IMR-90 (cell line): ENCODE measurements around the gene FCSK. TPM values are rescaled to one million over a fixed set of nuclear protein-coding genes. Genes with fewer than 3 reads are reported as not detected.

Experiments used
- ATAC-seq: fragments of 200-7000 bp; cut with Tn5 transposase; 2 replicates; pipeline ENCODE4 v1.9.1; 2020; ENCODE audit warnings: low read depth, mild to moderate bottlenecking, moderate library complexity
- BruUV-seq: library from RNA; stranded (reverse); fragments of 400-500 nt; replicated peaks from 2 replicates; lab custom pipeline; 2021; lab: Mats Ljungman, UMichigan
- CTCF ChIA-PET: fragments of 300-600 bp; formaldehyde crosslinking; extraction: SDS; loops from one replicate; lab custom pipeline; 2021; ENCODE audit warnings: antibody characterized with exemption; lab: Yijun Ruan, JAX
- POLR2A ChIA-PET: fragments of 300-600 bp; sonication (Branson Sonifier 250); formaldehyde crosslinking; loops from one replicate; lab custom pipeline; 2022; ENCODE audit warnings: antibody characterized with exemption; ENCODE audit not compliant: unreplicated experiment; lab: Charles Lee
- DNase-seq: peaks from one replicate; pipeline ENCODE4 v3.0.0; 2013
- H2AFZ ChIP-seq: replicated peaks from 2 replicates; pipeline ENCODE3; 2013; ENCODE audit warnings: low read length, mild to moderate bottlenecking; ENCODE audit not compliant: poor library complexity
- H2AK5ac ChIP-seq: 2 replicates; pipeline ENCODE4 v1.6.1; 2013; ENCODE audit warnings: low read depth, low read length, inconsistent platforms
- H2AK9ac ChIP-seq: replicated peaks from 2 replicates; pipeline ENCODE3; 2013; ENCODE audit warnings: mild to moderate bottlenecking, low read depth, low read length, moderate library complexity; ENCODE audit not compliant: poor library complexity
- H2BK120ac ChIP-seq: 2 replicates; pipeline ENCODE4 v1.6.1; 2013; ENCODE audit warnings: low read depth, low read length, inconsistent platforms
- H2BK15ac ChIP-seq: 3 replicates; pipeline ENCODE4 v1.6.1; 2013; ENCODE audit warnings: low read depth, low read length, inconsistent platforms
- H2BK20ac ChIP-seq: 2 replicates; pipeline ENCODE4 v1.6.1; 2013; ENCODE audit warnings: low read depth, mild to moderate bottlenecking, inconsistent platforms, low read length, moderate library complexity
- H2BK5ac ChIP-seq: 2 replicates; pipeline ENCODE4 v1.6.1; 2013; ENCODE audit warnings: mild to moderate bottlenecking, low read depth, low read length, inconsistent platforms; ENCODE audit not compliant: poor library complexity, severe bottlenecking
- H3K14ac ChIP-seq: replicated peaks from 2 replicates; pipeline ENCODE4 v1.6.1; 2013; ENCODE audit warnings: low read depth, low read length, inconsistent platforms
- H3K18ac ChIP-seq: 2 replicates; pipeline ENCODE4 v1.6.1; 2013; ENCODE audit warnings: low read depth, low read length, control low read depth
- H3K23ac ChIP-seq: 2 replicates; pipeline ENCODE4 v1.6.1; 2013; ENCODE audit warnings: low read depth, low read length, inconsistent platforms
- H3K27ac ChIP-seq: 2 replicates; pipeline ENCODE4 v1.5.1; 2013; ENCODE audit warnings: mild to moderate bottlenecking, control low read depth, low read length; ENCODE audit not compliant: insufficient read depth
- H3K27me3 ChIP-seq: 2 replicates; pipeline ENCODE4 v1.6.1; 2013; ENCODE audit warnings: low read length; ENCODE audit not compliant: control insufficient read depth, insufficient read depth
- H3K36me3 ChIP-seq: 2 replicates; pipeline ENCODE4 v1.6.1; 2013; ENCODE audit warnings: low read length, mixed read lengths; ENCODE audit not compliant: control insufficient read depth, insufficient read depth
- H3K4ac ChIP-seq: 2 replicates; pipeline ENCODE4 v1.6.1; 2013; ENCODE audit warnings: low read depth, low read length, inconsistent platforms
- H3K4me1 ChIP-seq: 2 replicates; pipeline ENCODE4 v1.6.1; 2013; ENCODE audit warnings: low read length, mixed read lengths; ENCODE audit not compliant: control insufficient read depth, insufficient read depth
- H3K4me2 ChIP-seq: 2 replicates; pipeline ENCODE4 v1.6.1; 2013; ENCODE audit warnings: low read depth, mild to moderate bottlenecking, control low read depth, low read length, moderate library complexity
- H3K4me3 ChIP-seq: 2 replicates; pipeline ENCODE4 v1.5.1; 2013; ENCODE audit warnings: low read depth, mild to moderate bottlenecking, control low read depth, low read length, moderate library complexity; ENCODE audit not compliant: insufficient read depth
- H3K56ac ChIP-seq: 2 replicates; pipeline ENCODE4 v1.6.1; 2013; ENCODE audit warnings: low read length, inconsistent platforms; ENCODE audit not compliant: insufficient read depth; ENCODE audit errors: extremely low read depth
- H3K79me1 ChIP-seq, 2 experiments: 2 replicates each; pipeline ENCODE4 v1.6.1; 2013; ENCODE audit warnings: low read length in 2 of 2, inconsistent platforms in 1 of 2, low read depth in 1 of 2
- H3K9ac ChIP-seq: 2 replicates; pipeline ENCODE4 v1.6.1; 2013; ENCODE audit warnings: low read depth, low read length, control low read depth
- H3K9me1 ChIP-seq: 2 replicates; pipeline ENCODE4 v1.6.1; 2013; ENCODE audit warnings: low read length, inconsistent platforms; ENCODE audit not compliant: insufficient read depth
- H3K9me3 ChIP-seq: 2 replicates; pipeline ENCODE4 v1.6.1; 2013; ENCODE audit warnings: low read length; ENCODE audit not compliant: control insufficient read depth, insufficient read depth
- H4K20me1 ChIP-seq: 2 replicates; pipeline ENCODE4 v1.6.1; 2013; ENCODE audit warnings: low read length, inconsistent platforms; ENCODE audit not compliant: insufficient read depth
- H4K5ac ChIP-seq: 2 replicates; pipeline ENCODE4 v1.6.1; 2013; ENCODE audit warnings: mild to moderate bottlenecking, low read depth, low read length, control low read depth
- H4K8ac ChIP-seq, 2 experiments: 2 replicates each; pipeline ENCODE4 v1.6.1; 2013; ENCODE audit warnings: low read depth in 2 of 2, low read length in 2 of 2, control low read depth in 1 of 2, inconsistent platforms in 1 of 2
- H4K91ac ChIP-seq: 2 replicates; pipeline ENCODE4 v1.6.1; 2013; ENCODE audit warnings: low read depth, low read length, inconsistent platforms; ENCODE audit not compliant: insufficient read depth
- BHLHE40 ChIP-seq: fragments of 150-350 bp; IDR thresholded peaks from 2 replicates; pipeline ENCODE4 v1.6.1; 2016; ENCODE audit warnings: mild to moderate bottlenecking, low read depth, low read length
- CEBPB ChIP-seq: IDR thresholded peaks from 2 replicates; pipeline ENCODE4 v1.6.1; 2012; ENCODE audit warnings: low read depth, low read length, improper control_type of control experiment
- CHD1 ChIP-seq: IDR thresholded peaks from 2 replicates; pipeline ENCODE4 v1.6.1; 2012; ENCODE audit warnings: low read depth, low read length, improper control_type of control experiment
- CTCF ChIP-seq: conservative IDR thresholded peaks from 2 replicates; pipeline ENCODE4 v1.5.1; 2012; ENCODE audit warnings: mild to moderate bottlenecking, low read depth, low read length, improper control_type of control experiment
- ELK1 ChIP-seq: fragments of 150-350 bp; IDR thresholded peaks from 2 replicates; pipeline ENCODE4 v1.6.1; 2016; ENCODE audit warnings: low read depth, mild to moderate bottlenecking, low read length, moderate library complexity, borderline replicate concordance
- MAFK ChIP-seq: IDR thresholded peaks from 2 replicates; pipeline ENCODE4 v1.6.1; 2012; ENCODE audit warnings: low read depth, low read length, improper control_type of control experiment
- MAZ ChIP-seq: IDR thresholded peaks from 2 replicates; pipeline ENCODE4 v1.6.1; 2012; ENCODE audit warnings: low read depth, mild to moderate bottlenecking, low read length, improper control_type of control experiment, moderate library complexity, borderline replicate concordance
- MXI1 ChIP-seq: IDR thresholded peaks from 2 replicates; pipeline ENCODE4 v1.6.1; 2012; ENCODE audit warnings: low read depth, mild to moderate bottlenecking, low read length, moderate library complexity, borderline replicate concordance
- NFE2L2 ChIP-seq: fragments of 150-350 bp; IDR thresholded peaks from 2 replicates; pipeline ENCODE4 v1.6.1; 2016; ENCODE audit warnings: low read depth, mild to moderate bottlenecking, low read length
- POLR2A ChIP-seq: IDR thresholded peaks from 2 replicates; pipeline ENCODE4 v1.6.1; 2012; ENCODE audit warnings: mild to moderate bottlenecking, low read depth, low read length
- RAD21 ChIP-seq: IDR thresholded peaks from 2 replicates; pipeline ENCODE4 v1.6.1; 2012; ENCODE audit warnings: low read length, improper control_type of control experiment
- RCOR1 ChIP-seq: IDR thresholded peaks from 2 replicates; pipeline ENCODE4 v1.6.1; 2012; ENCODE audit warnings: mild to moderate bottlenecking, low read length, improper control_type of control experiment; ENCODE audit not compliant: insufficient replicate concordance
- RFX5 ChIP-seq: IDR thresholded peaks from 2 replicates; pipeline ENCODE4 v1.8.0; 2012; ENCODE audit warnings: low read depth, mild to moderate bottlenecking, low read length, moderate library complexity
- SMC3 ChIP-seq: fragments of 150-350 bp; IDR thresholded peaks from 2 replicates; pipeline ENCODE4 v1.6.1; 2016; ENCODE audit warnings: low read depth, mild to moderate bottlenecking, antibody characterized with exemption, low read length, moderate library complexity
- USF2 ChIP-seq: fragments of 150-350 bp; IDR thresholded peaks from 2 replicates; pipeline ENCODE4 v1.6.1; 2017; ENCODE audit warnings: mild to moderate bottlenecking, antibody characterized with exemption, low read length, low read depth
- WGBS, 2 experiments: methylation state at CpG; one replicate each; pipeline versions ENCODE4 v1.1.5 to v1.1.7; 2013; ENCODE audit warnings: missing lambda C conversion rate in 2 of 2; ENCODE audit not compliant: insufficient read length in 1 of 2; ENCODE audit errors: extremely low coverage in 2 of 2; 5-methylcytosine and 5-hydroxymethylcytosine counted together
- dilution Hi-C: fragments of 300-500 bp; cut with HindIII; formaldehyde crosslinking; loops from one replicate; pipeline ENCODE4 v1.14.3; 2018; ENCODE audit warnings: low sequenced_read_pairs; ENCODE audit not compliant: unreplicated experiment
- in situ Hi-C: fragments of 300-500 bp; cut with MboI; formaldehyde crosslinking; loops from 3 replicates; pipeline ENCODE4 v1.14.3; 2019; ENCODE audit warnings: low sequenced_read_pairs, inconsistent platforms, mixed read lengths
- intact Hi-C: fragments of 100-400 bp; cut with micrococcal nuclease; formaldehyde crosslinking; loops from 2 replicates; pipeline ENCODE4 v1.10.0; 2022
- polyA plus RNA-seq, 3 experiments: library from polyadenylated mRNA; depleted of rRNA; stranded (reverse); fragments of >200 nt; gene quantifications; 2 replicates each; pipeline ENCODE4 v1.2.3, GENCODE V29; 2012; ENCODE audit warnings: low replicate concordance in 1 of 3
- total RNA-seq: library from RNA; depleted of rRNA; stranded (reverse); fragments of >200 nt; gene quantifications from 2 replicates; pipeline ENCODE4 v1.2.3, GENCODE V29; 2012

FCSK gene
- total and polyA plus RNA-seq, 2 of the 4 experiments (the other 2 are of a cell fraction), result 6.1 to 7.2 TPM

GRCh38 chr16:70465999-70466804 is 11.8 kb downstream of the FCSK start:
- POLR2A ChIA-PET, result no interaction called here
- dilution Hi-C loops, result no loop called here
- H3K4me2 ChIP-seq, result no peak overlapping the region
- H2AK9ac ChIP-seq, result no peak overlapping the region
- H3K9me3 ChIP-seq, result no peaks in the 10 kb centered on the region
- no peak overlapping the region for H2BK5ac ChIP-seq
- DNase-seq, result no peak
- peaks cover under 1% of the 10 kb centered on the region; the same call in 1 of the 2 replicates for H4K20me1 ChIP-seq
- no peak overlapping the region for H2AK5ac ChIP-seq
- no peak overlapping the region for H2BK120ac ChIP-seq
- BruUV-seq, result no TSS peak
- no peaks in the 10 kb centered on the region for H3K27me3 ChIP-seq
- no peak overlapping the region for H3K23ac ChIP-seq
- H3K4me1 ChIP-seq, result peaks cover 2% of the 10 kb centered on the region; the same call in 1 of the 2 replicates
- no peak overlapping the region for H2AFZ ChIP-seq
- no peak overlapping the region for H2BK20ac ChIP-seq
- H4K5ac ChIP-seq, result no peak overlapping the region
- no peak overlapping the region for H3K18ac ChIP-seq
- in situ Hi-C loops, result no loop called here
- H3K4me3 ChIP-seq, result no peak overlapping the region
- H3K9me1 ChIP-seq, result 0 out of 2 replicates have a peak, but pooled peaks cover 2% of the 10 kb centered on the region
- no peak overlapping the region for H3K56ac ChIP-seq
- no peak overlapping the region for H2BK15ac ChIP-seq
- H3K79me1 ChIP-seq, result peaks cover 0 to 6% of the 10 kb centered on the region in 2 experiments; a peak in 1 of 4 replicates
- no peak overlapping the region for H3K27ac ChIP-seq
- CTCF ChIA-PET, result no interaction called here
- H3K9ac ChIP-seq, result no peak overlapping the region
- ATAC-seq, result no peak
- WGBS, 2 experiments, result 84% methylated on average over 4 of the region's 13 CpGs; no CpG with 5 or more reads in 1 of the 2 experiments
- no peak overlapping the region for H3K14ac ChIP-seq
- intact Hi-C loops, result no loop called here
- peaks cover 12% of the 10 kb centered on the region for H3K36me3 ChIP-seq
- no peak overlapping the region for H4K91ac ChIP-seq
- no peak overlapping the region for H4K8ac ChIP-seq
- no peak overlapping the region for H3K4ac ChIP-seq
- TF ChIP-seq CHD1, result no peak
- no peak for TF ChIP-seq RCOR1
- no peak for TF ChIP-seq POLR2A
- no peak for TF ChIP-seq BHLHE40
- no peak for TF ChIP-seq SMC3
- TF ChIP-seq ELK1, result no peak
- no peak for TF ChIP-seq USF2
- no peak for TF ChIP-seq MAZ
- no peak for TF ChIP-seq NFE2L2
- no peak for TF ChIP-seq MXI1
- no peak for TF ChIP-seq CTCF
- no peak for TF ChIP-seq MAFK
- TF ChIP-seq CEBPB, result no peak
- no peak for TF ChIP-seq RAD21
- no peak for TF ChIP-seq RFX5
